ENCODE data around the gene EPHB2. TPM values are rescaled to one million over a fixed set of nuclear protein-coding genes. Genes with fewer than 3 reads are reported as not detected.
"Not testable (repeated sequence)": the region's sequence is repeated elsewhere in the genome, so short reads cannot be mapped to it uniquely, and the experiment has no call there.

Gene EPHB2
- total RNA-seq, 3 donors from 2014 or later = 22.7 to 76.7 (median 70.8) TPM

DNA sequence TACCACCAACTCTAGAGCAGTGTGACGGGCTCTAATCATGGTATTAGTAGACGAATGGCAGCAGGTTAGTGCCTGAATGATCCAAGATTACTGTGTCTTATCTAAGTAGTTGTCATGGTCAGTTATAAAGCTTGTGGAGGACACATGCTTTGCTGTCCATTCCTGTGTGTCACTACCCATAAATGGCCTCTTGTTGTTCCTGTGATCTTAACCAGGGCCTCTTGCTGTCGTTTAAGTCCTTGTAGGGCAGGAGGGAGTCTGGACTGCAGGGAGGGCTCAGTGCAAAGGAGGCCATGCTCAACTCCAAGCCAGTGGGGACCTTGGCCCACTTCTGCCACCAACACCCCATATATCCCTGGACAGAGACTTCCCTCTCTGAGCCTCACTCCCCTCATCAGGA, 130.5 kb downstream of the EPHB2 start:
- Histone ChIP-seq H3K4me3 (no peak overlapping the region), H3K36me3 (ENCODE audit: low read depth) (no peaks in the 10 kb centered on the region), H3K9me3 (no peaks in the 10 kb centered on the region), H3K4me1 (ENCODE audit: low read depth) (no peaks in the 10 kb centered on the region)
- ATAC-seq (no peak), DNase-seq (peak in 1 of 3 donors; percentile 3)
- intact Hi-C loops (cut with DNase I, micrococcal nuclease) = no loop called here
- TF ChIP-seq, protein P1, sequence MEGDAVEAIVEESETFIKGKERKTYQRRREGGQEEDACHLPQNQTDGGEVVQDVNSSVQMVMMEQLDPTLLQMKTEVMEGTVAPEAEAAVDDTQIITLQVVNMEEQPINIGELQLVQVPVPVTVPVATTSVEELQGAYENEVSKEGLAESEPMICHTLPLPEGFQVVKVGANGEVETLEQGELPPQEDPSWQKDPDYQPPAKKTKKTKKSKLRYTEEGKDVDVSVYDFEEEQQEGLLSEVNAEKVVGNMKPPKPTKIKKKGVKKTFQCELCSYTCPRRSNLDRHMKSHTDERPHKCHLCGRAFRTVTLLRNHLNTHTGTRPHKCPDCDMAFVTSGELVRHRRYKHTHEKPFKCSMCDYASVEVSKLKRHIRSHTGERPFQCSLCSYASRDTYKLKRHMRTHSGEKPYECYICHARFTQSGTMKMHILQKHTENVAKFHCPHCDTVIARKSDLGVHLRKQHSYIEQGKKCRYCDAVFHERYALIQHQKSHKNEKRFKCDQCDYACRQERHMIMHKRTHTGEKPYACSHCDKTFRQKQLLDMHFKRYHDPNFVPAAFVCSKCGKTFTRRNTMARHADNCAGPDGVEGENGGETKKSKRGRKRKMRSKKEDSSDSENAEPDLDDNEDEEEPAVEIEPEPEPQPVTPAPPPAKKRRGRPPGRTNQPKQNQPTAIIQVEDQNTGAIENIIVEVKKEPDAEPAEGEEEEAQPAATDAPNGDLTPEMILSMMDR (IDR thresholded peaks at IDR 0.05) = no peak

DNA sequence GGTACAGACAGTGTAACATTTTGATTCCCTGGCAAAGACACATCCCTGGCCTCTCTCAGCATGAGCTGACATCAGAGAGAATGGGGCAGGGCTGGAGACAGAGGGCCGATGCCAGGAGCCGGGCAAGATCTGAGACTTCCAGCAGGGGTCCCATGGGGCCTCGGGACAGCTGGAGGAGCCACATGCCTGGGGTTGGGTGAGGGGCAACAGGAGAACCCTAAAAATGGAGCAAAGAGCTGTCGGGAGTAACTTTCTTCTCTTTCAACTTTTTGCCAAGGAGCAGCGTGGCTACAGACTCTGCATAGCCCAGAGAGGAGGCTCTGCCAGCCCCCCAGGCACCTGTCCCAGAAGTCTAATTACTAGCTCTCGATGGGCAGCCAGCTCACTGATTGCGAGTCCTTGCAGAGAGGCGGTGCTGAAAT, 131.2 kb downstream of the EPHB2 start:
- Histone ChIP-seq H3K9me3 (no peaks in the 10 kb centered on the region), H3K36me3 (ENCODE audit: low read depth) (no peaks in the 10 kb centered on the region), H3K4me3 (no peak overlapping the region), H3K4me1 (ENCODE audit: low read depth) (no peaks in the 10 kb centered on the region)
- ATAC-seq = no peak
- TF ChIP-seq, protein P1 (IDR thresholded peaks at IDR 0.05) = no peak
- intact Hi-C loops (cut with DNase I, micrococcal nuclease) = no loop called here
- peak in 1 of 3 donors; percentile 10 for DNase-seq

DNA sequence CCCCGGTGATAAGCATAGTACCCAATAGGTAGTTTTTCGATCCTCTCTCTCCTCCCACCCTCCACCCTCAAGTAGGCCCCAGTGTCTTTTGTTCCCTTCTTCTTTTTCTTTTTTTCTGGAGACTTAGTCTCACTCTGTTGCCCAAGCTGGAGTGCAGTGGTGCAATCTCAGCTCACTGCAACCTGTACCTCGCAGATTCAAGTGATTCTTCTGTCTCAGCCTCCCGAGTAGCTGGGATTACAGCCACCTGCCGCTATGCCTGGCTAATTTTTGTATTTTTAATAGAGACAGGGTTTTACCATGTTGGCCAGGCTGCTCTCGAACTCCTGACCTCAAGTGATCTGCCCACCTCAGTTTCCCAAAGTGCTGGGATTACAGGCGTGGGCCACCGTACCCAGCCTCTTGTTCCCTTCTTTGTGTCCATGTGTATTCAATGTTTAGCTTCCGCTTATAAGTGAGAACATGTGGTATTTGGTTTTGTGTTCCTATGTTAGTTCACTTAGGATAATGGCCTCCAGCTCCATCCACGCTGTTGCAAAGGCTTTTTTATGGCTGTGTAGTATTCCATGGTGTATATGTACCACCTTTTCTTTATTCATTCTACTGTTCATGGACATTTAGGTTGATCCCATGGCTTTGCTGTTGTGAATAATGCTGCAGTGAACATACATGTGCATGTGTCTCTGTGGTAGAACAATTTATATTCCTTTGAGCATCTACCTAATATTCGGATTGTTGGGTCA, 133.0 kb downstream of the EPHB2 start:
- H3K4me3 ChIP-seq; ATAC-seq; H3K36me3 ChIP-seq (ENCODE audit: low read depth); DNase-seq; intact Hi-C loops (cut with DNase I, micrococcal nuclease); H3K4me1 ChIP-seq (ENCODE audit: low read depth); H3K9me3 ChIP-seq: not testable (repeated sequence)

DNA sequence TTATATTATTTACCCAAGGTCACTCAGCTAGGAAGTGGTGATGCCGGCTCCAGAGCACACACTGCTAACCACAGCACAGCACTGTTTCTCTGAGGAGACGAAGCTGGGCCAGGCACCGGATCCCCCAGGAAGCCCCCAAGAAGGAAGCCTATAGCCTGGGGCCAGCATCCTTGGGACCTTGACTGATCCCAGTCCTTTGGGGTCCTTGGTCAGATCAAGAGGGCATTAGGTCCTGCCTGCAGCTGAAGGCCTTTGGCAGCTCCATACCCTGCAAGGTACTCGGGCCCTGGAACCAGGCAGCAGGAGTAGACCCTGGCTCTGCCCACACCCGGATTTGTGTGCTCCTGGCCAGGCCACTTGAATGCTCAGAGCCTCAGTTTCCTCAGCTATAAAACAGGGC, 134.0 kb downstream of the EPHB2 start:
- Histone ChIP-seq H3K36me3 (ENCODE audit: low read depth) (no peaks in the 10 kb centered on the region), H3K9me3 (no peaks in the 10 kb centered on the region), H3K4me1 (ENCODE audit: low read depth) (no peaks in the 10 kb centered on the region), H3K4me3 (no peak overlapping the region)
- DNase-seq = peak in 1 of 3 donors; percentile 5
- intact Hi-C loops (cut with DNase I, micrococcal nuclease) = no loop called here
- no peak for ATAC-seq
- TF ChIP-seq, protein P1 (IDR thresholded peaks at IDR 0.05) = no peak

DNA sequence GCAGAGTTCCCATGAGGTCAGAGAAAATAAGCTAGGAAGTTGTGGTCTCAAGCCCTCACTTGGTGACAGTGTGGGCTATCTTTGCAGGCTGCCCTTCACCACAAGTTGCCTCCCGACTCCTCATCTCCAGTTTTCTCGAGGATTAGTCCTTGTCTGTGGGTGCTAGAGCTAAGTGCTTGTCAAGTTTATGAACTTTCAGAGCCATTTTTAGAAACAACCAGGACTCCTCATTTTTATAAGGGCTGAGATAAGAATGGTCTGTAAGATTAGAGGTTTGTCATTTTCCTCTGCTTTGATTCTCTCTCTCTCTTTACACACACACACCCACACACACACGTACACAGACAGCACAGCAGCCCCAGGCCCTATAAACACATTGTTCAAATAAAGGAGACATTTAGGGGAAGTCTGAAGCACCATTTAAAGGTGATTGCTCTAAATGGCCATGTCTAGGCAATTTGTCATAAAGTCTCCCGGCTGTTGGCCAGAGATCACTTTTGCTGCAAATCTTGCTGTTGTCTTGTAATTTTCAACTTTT, 134.8 kb downstream of the EPHB2 start:
- Histone ChIP-seq H3K9me3 (no peaks in the 10 kb centered on the region), H3K4me1 (ENCODE audit: low read depth) (no peaks in the 10 kb centered on the region), H3K36me3 (ENCODE audit: low read depth) (no peaks in the 10 kb centered on the region), H3K4me3 (no peak overlapping the region)
- TF ChIP-seq, protein P1 (IDR thresholded peaks at IDR 0.05) = no peak
- intact Hi-C loops (cut with DNase I, micrococcal nuclease) = no loop called here
- DNase-seq = peak in 1 of 3 donors; percentile 7
- peak; percentile 26 for ATAC-seq

DNA sequence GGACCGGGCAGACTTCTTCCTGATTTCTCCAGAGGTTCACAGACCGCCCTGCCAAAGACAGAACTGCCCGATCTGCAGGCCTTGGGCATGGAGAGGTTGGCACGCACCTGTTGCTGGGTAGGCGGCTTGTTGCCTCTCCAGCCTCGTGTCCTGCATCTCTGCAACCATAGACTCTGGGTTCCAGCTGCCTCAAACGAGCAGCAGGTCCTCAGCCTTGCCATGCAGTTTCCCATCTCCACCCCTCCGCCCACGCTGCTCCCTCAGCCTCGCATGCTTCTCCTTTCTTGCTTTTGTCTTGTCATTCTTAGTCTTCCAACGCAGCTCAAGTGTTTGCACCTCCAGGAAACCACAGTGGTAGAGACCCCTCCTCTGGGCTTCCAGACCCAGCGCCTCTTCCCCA, 135.8 kb downstream of the EPHB2 start:
- Histone ChIP-seq H3K9me3 (no peaks in the 10 kb centered on the region), H3K4me3 (no peak overlapping the region), H3K4me1 (ENCODE audit: low read depth) (no peaks in the 10 kb centered on the region), H3K36me3 (ENCODE audit: low read depth) (no peaks in the 10 kb centered on the region)
- ATAC-seq (no peak), DNase-seq (peak in 1 of 3 donors; percentile 24)
- intact Hi-C loops (cut with DNase I, micrococcal nuclease) = no loop called here
- TF ChIP-seq, protein P1 (IDR thresholded peaks at IDR 0.05) = no peak
